SJSA1 (cell line): ENCODE data around the gene IL17REL. TPM values are rescaled to one million over a fixed set of nuclear protein-coding genes. Genes with fewer than 3 reads are reported as not detected.
A peak's percentile ranks its signal among the peaks of the same experiment; 100 is the strongest.

Source experiments
- DNase-seq, 2 experiments: peaks; one replicate each; pipeline ENCODE4 v3.0.0-alpha.2; 2015 to 2020; ENCODE audit warnings: low spot score in 2 of 2, low read depth in 1 of 2
- H3K27ac ChIP-seq: fragments of 250-450 bp; sonication (Bioruptor Pico); 2 replicates; pipeline ENCODE4 v1.5.1; 2020; ENCODE audit warnings: mild to moderate bottlenecking, moderate library complexity
- H3K27me3 ChIP-seq: fragments of 250-450 bp; sonication (Bioruptor Pico); replicated peaks from 2 replicates; pipeline ENCODE4 v1.5.1; 2020; ENCODE audit warnings: mild to moderate bottlenecking, moderate library complexity
- H3K36me3 ChIP-seq: fragments of 250-450 bp; sonication (Bioruptor Pico); 2 replicates; pipeline ENCODE4 v1.5.1; 2020; ENCODE audit warnings: mild to moderate bottlenecking
- H3K4me1 ChIP-seq: fragments of 250-450 bp; sonication (Bioruptor Pico); replicated peaks from 2 replicates; pipeline ENCODE4 v1.6.1; 2021; ENCODE audit warnings: mild to moderate bottlenecking
- H3K4me3 ChIP-seq: fragments of 250-450 bp; sonication (Bioruptor Pico); 2 replicates; pipeline ENCODE4 v1.5.1; 2020; ENCODE audit warnings: mild to moderate bottlenecking
- H3K9me3 ChIP-seq: fragments of 250-450 bp; sonication (Bioruptor Pico); replicated peaks from 2 replicates; pipeline ENCODE4 v1.5.1; 2020; ENCODE audit warnings: mild to moderate bottlenecking
- total RNA-seq: library from RNA; depleted of rRNA; stranded (reverse); fragments of >200 nt; shearing (Covaris generic); gene quantifications from 2 replicates; pipeline ENCODE4 v1.2.3, GENCODE V29; 2014

IL17REL gene
- total RNA-seq, 1 experiment from 2014 or later, result not detected

DNA sequence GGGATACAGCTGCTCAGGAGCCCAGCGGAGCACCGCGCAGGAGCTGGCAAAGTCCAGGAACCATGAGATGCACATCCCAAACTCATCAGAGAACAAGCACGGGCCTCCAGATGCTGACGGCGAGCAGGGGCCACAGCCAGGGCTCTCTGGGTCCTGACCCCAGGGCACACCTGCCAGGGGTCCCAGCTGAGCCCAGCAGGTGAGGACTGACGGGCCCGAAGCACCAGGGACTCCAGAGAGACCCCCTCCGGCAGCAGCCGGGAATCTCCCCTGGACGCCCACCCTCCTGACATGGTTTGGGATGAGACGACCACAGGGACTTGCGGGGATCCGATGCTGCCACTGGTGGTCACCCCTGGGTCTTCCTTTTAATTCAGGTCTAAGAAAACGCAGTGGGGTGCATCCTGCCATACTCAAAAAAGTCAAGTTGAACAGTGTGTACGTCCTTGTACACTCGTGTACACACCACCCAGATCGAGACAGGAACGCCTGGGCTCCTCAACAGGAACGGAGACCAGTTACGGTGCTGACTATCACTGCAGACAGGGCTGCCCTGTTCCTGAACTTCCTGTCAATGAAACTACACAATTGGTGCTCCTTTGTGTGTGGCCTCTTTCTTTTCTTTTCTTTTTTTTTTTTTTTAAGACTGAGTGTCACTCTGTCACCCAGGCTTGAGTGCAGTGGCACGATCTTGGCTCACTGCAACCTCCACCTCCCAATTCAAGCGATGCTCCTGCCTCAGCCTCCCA lies 23.6 kb upstream of the IL17REL start:
- no peak for DNase-seq
- Histone ChIP-seq H3K27me3 (peaks cover under 1% of the 10 kb centered on the region; the same call in 1 of the 2 replicates), H3K27ac (no peak overlapping the region), H3K4me3 (no peak overlapping the region), H3K9me3 (peaks cover 6% of the 10 kb centered on the region; the same call in 1 of the 2 replicates), H3K4me1 (0 out of 2 replicates have a peak, but pooled peaks cover 3% of the 10 kb centered on the region), H3K36me3 (no peaks in the 10 kb centered on the region)

DNA sequence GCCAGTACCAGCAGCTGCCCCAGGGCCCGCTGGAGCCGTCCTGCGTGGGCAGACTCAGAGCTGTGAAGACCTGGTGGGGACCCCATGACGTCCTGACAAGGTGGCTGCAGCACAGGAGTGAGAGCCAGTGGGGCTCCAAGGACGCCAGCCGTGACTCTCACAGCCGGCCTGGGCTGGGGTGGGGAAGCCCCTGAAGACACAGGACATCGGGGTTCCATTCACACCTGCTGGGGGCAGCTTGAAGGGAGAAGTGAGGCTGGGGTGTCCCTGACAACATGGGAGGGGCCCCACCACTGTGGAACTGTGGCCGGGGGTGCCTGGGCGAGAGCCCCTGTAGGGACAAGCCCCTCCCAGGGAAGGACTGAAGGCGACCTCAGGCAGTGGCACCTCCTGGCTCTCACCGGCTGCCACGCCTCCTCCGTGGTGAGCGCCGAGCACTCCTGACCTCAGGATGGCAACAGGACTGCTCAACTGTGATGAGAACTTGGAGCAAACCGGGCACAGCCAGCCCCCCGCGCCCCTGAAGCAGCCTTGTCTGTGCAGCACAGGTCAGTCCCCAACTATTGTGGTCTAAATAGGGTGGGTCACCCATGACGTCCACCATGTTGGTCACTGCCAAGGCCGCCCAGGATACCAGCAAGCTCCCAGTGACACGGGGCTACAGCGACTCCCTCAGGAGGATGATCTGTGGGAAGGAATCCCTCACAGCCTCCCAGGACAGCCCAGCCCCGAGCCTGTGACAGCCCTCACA lies 22.7 kb upstream of the IL17REL start:
- Histone ChIP-seq H3K9me3 (peaks cover 6% of the 10 kb centered on the region; the same call in 1 of the 2 replicates), H3K36me3 (no peaks in the 10 kb centered on the region), H3K4me1 (peaks cover 6% of the 10 kb centered on the region; the same call in 1 of the 2 replicates), H3K4me3 (no peak overlapping the region), H3K27ac (no peak overlapping the region), H3K27me3 (peaks cover 9% of the 10 kb centered on the region)
- no peak for DNase-seq

DNA sequence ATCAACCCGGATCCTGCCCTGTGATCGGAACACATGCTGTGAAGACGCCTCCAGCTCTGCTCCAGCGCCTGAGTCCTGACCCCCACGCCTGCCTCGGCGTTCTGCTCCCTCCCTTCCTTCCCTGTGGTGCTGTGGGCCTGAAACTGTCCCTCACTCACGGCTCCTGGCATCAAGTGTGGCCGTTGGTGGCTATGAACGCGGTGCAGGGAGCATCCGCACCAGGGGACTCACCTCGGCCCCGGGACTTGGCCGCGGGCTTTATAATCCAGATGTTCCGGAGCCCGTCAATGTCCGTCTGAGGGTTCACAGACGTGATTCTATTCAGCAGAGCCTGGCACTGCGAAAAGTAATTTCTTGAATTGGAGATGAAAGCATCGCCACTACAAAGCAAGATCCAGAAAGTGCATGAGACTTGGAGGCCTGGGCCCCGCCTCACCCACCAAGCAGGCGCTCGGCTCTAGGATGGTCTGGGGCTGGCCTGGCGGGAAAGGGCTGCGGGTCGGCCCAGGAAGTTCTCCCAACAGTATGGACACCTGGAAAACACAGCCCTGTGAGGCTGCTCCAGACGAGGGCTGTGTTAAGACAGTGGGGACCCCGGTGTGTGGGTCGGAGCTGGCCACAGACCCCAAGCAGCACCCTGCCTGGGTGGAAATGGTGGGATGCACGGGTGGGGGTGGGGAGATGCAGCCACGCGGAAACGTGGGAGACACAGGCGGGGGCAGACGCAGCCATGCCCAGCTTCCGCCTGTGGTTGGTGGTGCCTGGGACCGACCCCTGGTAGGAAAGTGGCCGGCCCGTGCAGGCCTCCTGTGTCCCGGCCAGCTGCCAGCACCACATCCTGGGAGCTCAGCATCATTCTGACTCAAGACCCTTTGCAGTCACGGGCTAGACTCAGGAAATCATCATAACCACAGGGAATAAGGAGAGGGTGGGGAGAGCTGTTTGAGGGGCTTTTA lies 21.8 kb upstream of the IL17REL start:
- H3K27me3 ChIP-seq, result peaks cover 17% of the 10 kb centered on the region
- peaks cover 10% of the 10 kb centered on the region; the same call in 1 of the 2 replicates for H3K4me1 ChIP-seq
- no peak for DNase-seq
- peaks cover 6% of the 10 kb centered on the region; the same call in 1 of the 2 replicates for H3K9me3 ChIP-seq
- H3K36me3 ChIP-seq, result no peaks in the 10 kb centered on the region
- H3K4me3 ChIP-seq, result no peak overlapping the region
- no peak overlapping the region for H3K27ac ChIP-seq

DNA sequence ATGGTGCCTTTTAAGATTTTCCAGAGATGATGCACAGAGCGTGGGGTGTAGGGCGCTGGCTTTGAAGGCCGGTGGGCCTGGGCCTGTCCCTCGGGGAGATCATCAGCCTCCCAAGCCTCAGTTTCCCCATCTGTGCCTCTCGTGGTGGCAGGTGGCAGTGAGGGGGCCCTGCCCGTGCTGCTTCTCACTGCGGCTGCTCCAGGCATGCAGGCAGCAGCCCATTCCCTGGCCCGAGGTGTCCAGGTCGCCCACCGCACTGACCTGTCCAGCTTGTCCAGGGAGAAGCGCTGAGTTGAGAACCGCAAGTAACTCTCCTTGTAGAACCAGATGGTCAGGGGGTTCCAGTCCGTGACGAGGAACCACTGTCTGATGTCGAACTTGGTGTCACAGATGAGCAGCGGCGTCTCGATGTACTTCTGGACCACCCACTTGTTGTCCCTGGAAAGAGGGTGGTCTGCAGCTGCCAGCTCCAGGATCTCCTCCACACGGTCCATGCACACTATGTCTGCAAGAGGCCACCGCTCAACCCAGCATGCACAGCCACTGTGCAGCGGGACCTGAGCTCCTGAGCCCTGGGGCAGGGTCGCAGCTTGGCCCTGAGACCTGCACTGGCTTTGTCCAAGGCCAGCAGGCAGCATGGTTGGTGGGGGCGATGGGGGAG lies 20.5 kb upstream of the IL17REL start:
- Histone ChIP-seq H3K27ac (no peak overlapping the region), H3K4me1 (peaks cover 10% of the 10 kb centered on the region; the same call in 1 of the 2 replicates), H3K9me3 (no peaks in the 10 kb centered on the region), H3K27me3 (peaks cover 19% of the 10 kb centered on the region), H3K36me3 (no peaks in the 10 kb centered on the region), H3K4me3 (no peak overlapping the region)
- DNase-seq, result no peak

DNA sequence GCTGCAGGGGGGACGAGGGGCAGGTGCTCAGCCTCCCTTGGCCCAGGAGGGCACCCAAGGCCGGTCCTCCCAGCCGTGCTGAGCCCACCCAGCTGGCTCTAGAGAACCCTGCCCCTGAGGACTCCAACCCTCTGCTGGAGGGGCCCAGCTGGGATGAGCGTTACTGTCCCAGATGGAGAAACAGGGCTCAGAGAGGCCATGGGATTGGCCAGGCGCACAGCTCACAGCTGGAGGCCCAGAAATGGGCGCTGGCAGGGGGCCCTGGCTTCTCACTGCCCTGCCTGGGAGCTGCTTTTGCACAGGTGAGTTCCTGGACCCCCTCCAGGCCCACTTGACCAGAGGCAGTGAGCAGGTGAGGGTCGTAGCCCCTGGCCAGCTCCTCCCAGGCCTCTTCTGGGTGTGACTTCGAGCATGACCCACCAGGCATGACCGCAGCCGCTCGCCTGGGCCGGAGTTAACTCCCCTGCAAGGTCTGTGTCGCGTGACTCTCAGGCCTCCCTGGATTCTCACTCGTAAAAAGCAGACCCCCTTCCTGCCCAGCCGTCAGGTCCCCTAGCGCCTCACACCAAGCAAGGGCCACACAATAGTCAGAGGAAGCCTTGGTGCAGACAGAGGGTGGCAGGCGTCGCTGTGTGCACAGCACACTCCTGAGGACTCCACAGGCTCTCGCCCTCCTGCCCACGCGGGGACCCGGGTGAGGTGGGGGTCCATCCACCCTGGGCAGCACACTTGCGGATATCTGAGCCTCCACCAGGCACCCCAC lies 19.7 kb upstream of the IL17REL start:
- Histone ChIP-seq H3K4me1 (peaks cover 10% of the 10 kb centered on the region; the same call in 1 of the 2 replicates), H3K27me3 (peaks cover 23% of the 10 kb centered on the region), H3K4me3 (no peak overlapping the region), H3K36me3 (no peaks in the 10 kb centered on the region), H3K27ac (no peak overlapping the region), H3K9me3 (no peaks in the 10 kb centered on the region)
- DNase-seq, result no peak

DNA sequence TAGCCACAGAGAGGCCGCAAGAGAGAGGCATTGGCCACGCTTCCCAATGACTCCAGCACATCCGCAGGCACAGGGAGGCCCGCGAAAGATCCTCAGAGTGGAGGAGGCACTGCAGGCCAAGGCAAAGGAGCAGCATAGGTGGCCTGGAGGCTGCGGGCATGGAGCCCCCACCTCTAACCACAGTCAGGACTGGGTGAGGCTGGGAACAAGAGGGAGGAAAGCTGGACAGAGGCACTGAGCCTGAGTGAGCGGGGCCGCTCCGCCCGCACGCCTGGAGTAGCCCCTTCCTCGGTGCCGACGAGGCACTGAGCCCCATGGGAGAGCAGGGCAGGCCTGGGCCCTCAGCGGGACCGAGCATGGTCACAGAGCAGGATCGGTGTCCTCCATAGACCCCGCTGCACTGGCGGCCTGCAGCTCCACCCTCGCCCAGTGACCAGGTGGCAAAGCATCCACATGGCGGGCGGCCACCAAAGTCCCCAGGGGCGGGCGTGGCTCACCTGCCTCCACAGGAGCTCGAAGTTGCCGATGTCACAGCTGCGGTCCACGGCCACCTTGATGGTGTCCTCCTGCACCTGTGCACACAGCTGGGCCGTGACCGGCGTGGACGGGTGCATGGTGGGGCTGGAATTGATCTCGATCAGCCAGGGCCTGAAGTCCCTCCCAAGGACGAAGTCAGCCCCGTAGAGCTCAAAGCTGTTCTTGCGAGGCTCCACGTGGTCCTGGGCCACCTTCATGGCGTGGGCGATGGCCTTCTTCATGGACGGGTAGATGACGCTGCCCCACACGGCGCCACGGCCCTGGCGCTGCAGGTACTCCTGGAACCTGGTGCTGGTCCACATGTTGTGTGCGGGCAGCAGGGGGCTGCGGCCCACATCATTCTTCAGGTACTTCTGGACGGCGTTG lies 18.9 kb upstream of the IL17REL start:
- peaks cover 10% of the 10 kb centered on the region; the same call in 1 of the 2 replicates for H3K4me1 ChIP-seq
- no peaks in the 10 kb centered on the region for H3K9me3 ChIP-seq
- H3K36me3 ChIP-seq, result no peaks in the 10 kb centered on the region
- no peak overlapping the region for H3K27ac ChIP-seq
- no peak overlapping the region for H3K4me3 ChIP-seq
- DNase-seq, result peak in 1 of 2 experiments; percentile 45
- peaks cover 27% of the 10 kb centered on the region for H3K27me3 ChIP-seq

DNA sequence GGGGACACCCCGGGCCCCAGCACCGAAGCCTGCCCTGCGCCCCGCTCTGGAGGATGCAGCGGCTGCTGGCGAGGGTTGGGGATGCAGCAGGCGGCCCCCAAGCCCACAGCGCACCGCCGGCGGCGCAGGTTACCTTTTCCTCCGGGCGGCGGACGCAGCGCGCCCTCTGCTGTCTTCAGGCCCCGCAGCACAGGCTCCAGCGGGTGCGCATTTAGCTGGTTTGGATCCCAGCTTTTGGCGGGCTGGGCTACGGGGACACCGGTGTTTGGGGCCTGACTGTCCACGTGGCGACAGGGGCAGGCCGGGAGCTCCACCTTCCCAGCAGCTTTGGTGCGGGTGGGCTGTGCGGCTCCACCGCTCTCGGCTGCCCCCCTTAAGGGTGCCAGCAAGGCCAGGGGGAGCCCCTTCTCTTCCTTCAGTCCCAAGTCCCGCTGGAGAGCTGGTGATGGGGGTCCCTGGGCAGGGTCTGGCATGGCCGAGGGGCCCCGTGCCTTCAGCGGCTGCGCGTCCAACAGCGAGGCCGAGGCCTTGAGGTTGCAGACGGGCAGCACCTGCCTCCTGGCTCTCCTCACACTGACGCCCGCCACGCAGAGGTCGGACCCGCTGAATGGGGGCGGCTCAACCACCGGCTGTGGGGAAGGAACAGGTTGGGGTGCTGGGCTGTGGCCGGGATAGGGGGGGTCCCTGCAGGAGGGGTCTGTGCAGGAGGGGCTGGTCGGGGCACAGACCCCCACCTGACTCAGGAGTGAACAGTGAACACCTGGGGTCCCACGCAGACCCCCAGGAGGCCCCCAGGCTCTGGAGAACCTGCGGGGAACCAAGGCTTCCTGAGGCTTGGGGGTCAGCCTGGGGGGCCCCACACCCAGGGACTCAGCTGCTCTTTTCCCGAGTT lies 18.0 kb upstream of the IL17REL start:
- H3K27ac ChIP-seq, result no peak overlapping the region
- peak; percentile 41 to 69 for DNase-seq
- H3K4me3 ChIP-seq, result no peak overlapping the region
- H3K9me3 ChIP-seq, result no peaks in the 10 kb centered on the region
- H3K27me3 ChIP-seq, result peaks cover 30% of the 10 kb centered on the region
- H3K36me3 ChIP-seq, result no peaks in the 10 kb centered on the region
- peaks cover 7% of the 10 kb centered on the region; the same call in 1 of the 2 replicates for H3K4me1 ChIP-seq

DNA sequence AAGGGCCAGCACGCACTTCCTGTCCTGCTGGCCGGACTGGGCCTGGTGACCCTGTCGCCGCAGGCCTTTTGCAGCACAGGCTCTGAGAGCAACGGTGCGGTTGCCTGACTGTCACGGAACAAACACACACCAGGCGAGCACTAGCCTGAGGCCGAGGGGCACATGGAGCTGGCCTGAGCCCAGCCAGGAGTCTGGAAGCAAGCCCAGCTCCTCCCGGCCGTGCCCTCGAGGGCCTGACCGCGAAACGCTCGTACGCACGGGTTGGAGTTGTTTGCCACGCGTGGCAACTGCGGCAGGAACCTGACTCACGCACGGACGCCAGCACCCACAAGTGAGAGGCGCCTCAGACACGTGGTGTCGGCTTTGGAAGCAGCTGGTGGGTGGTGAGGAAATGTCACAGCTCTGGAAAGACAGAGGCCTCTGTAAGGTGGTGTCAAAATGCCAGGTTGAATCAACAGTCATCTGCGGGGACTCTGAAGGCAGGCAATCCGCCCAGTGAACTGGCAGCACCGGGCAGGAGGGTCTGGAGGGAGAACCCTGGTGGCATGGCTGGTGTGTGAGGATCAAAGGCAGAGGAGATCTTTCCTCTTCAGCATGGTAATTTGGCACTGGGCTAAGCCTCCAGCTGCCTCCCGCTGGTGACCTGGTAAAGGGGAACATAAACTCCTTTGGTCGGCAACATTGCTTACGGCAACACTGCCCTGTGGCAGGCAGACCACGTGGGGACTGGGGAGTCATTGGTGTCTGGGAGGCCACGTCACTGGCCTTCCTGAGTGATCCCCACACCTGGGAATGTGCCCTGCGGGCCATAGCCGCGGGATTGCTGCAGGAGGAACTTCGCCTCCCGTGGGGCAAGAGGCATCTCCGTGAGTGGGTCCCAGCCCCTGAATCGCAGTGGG lies 15.3 kb upstream of the IL17REL start:
- no peaks in the 10 kb centered on the region for H3K9me3 ChIP-seq
- peaks cover 7% of the 10 kb centered on the region; the same call in 1 of the 2 replicates for H3K4me1 ChIP-seq
- peaks cover 47% of the 10 kb centered on the region for H3K27me3 ChIP-seq
- DNase-seq, result peak in 1 of 2 experiments; percentile 46
- no peaks in the 10 kb centered on the region for H3K36me3 ChIP-seq
- H3K4me3 ChIP-seq, result no peak overlapping the region
- H3K27ac ChIP-seq, result no peak overlapping the region

DNA sequence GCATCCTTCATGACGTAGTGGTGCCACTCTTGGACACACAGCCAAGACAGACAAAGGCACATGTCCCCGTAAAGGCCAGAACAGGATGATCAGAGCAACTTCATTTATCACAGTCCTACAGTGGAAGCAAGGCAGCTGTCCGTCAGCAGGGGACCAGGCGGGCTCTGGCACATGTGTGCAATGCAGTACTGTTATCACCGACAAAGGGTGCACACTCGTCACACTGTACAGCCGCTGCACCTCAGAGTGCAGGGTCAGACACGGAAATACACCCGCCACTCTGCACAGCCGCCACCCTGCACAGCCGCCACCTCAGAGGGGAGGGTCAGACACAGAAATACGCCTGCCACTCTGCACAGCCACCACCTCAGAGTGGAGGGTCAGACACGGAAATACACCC lies 13.4 kb upstream of the IL17REL start:
- Histone ChIP-seq H3K9me3 (no peaks in the 10 kb centered on the region), H3K27ac (no peak overlapping the region)

DNA sequence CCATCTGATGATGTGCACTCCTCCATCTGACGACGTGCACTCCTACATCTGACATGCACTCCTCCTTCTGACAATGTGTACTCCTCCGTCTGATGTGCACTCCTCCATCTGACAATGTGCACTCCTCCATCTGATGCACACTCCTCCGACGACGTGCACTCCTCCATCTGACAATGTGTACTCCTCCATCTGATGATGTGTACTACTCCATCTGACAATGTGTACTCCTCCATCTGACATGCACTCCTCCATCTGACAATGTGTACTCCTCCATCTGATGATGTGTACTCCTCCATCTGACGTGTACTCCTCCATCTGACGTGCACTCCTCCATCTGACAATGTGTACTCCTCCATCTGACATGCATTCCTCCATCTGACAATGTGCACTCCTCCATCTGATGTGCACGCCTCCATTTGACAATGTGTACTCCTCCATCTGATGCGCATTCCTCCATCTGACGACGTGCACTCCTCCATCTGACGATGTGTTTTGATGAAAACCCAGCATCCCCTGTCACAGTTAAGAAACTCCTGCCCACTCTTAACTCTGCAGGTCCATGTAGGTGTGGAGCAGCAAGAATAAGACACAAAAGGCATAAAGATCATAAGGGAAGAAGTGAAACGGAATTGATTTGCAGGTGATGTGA lies 9.7 kb upstream of the IL17REL start:
- no peaks in the 10 kb centered on the region for H3K9me3 ChIP-seq
- DNase-seq, result no peak
- H3K36me3 ChIP-seq, result no peaks in the 10 kb centered on the region
- no peaks in the 10 kb centered on the region for H3K4me1 ChIP-seq
- H3K27me3 ChIP-seq, result peaks cover 36% of the 10 kb centered on the region
- H3K27ac ChIP-seq, result no peak overlapping the region
- H3K4me3 ChIP-seq, result no peak overlapping the region

More for the DNA sequence above, 13.4 kb upstream of the IL17REL start:
- DNase-seq, result no peak
- Histone ChIP-seq H3K36me3 (no peaks in the 10 kb centered on the region), H3K4me3 (no peak overlapping the region), H3K4me1 (peaks cover 7% of the 10 kb centered on the region; the same call in 1 of the 2 replicates), H3K27me3 (peaks cover 45% of the 10 kb centered on the region)
